GM12878 (cell line): ENCODE data around the gene ITCH. TPM values are rescaled to one million over a fixed set of nuclear protein-coding genes. Genes with fewer than 3 reads are reported as not detected.
A peak's percentile ranks its signal among the peaks of the same experiment; 100 is the strongest.

Experiments used
- BHLHE40 ChIP-seq, 2 experiments: fragments of 450-650 bp in 1 of 2; IDR thresholded peaks; 2 replicates each; pipeline ENCODE4 v1.6.1; 2011 to 2017; ENCODE audit warnings: low read depth in 2 of 2, borderline replicate concordance in 1 of 2, improper control_type of control experiment in 1 of 2, low read length in 1 of 2, mild to moderate bottlenecking in 1 of 2
- CREM ChIP-seq: IDR thresholded peaks from 2 replicates; pipeline ENCODE4 v1.6.1; 2014; ENCODE audit warnings: antibody characterized with exemption, low read depth
- EED ChIP-seq: sonication (generic); IDR thresholded peaks from 2 replicates; pipeline ENCODE4 v1.6.1; 2016; ENCODE audit warnings: antibody characterized with exemption, low read depth
- EGR1 ChIP-seq, 2 experiments: IDR thresholded peaks; 1 replicate in 1 of 2; 2 replicates in 1 of 2; pipeline ENCODE4 v1.6.1; 2011 to 2012; ENCODE audit warnings: low read depth in 2 of 2, low read length in 2 of 2, borderline replicate concordance in 1 of 2, mild to moderate bottlenecking in 1 of 2, moderate library complexity in 1 of 2
- HDAC2 ChIP-seq: fragments of 200-600 bp; sonication (generic); IDR thresholded peaks from 2 replicates; pipeline ENCODE4 v1.6.1; 2017
- IKZF1 ChIP-seq: fragments of 450-650 bp; conservative IDR thresholded peaks from 2 replicates; pipeline ENCODE4 v1.6.1; 2017; ENCODE audit warnings: antibody characterized with exemption, mild to moderate bottlenecking
- JUND ChIP-seq: IDR thresholded peaks from 2 replicates; pipeline ENCODE4 v1.6.1; 2012; ENCODE audit warnings: low read depth, mild to moderate bottlenecking, low read length, improper control_type of control experiment, moderate library complexity
- KAT2A ChIP-seq: conservative IDR thresholded peaks from 2 replicates; pipeline ENCODE4 v1.6.1; 2011; ENCODE audit warnings: low read depth, low read length; ENCODE audit not compliant: control insufficient read depth
- NFXL1 ChIP-seq: fragments of 450-650 bp; IDR thresholded peaks from 2 replicates; pipeline ENCODE4 v1.6.1; 2017; ENCODE audit warnings: antibody characterized with exemption, mild to moderate bottlenecking, borderline replicate concordance
- NR2C1 ChIP-seq: fragments of 450-650 bp; IDR thresholded peaks from 2 replicates; pipeline ENCODE4 v1.6.1; 2017; ENCODE audit warnings: antibody characterized with exemption, mild to moderate bottlenecking, moderate library complexity
- RCOR1 ChIP-seq: conservative IDR thresholded peaks from 2 replicates; pipeline ENCODE4 v1.6.1; 2012; ENCODE audit warnings: low read depth, low read length, improper control_type of control experiment
- SMAD1 ChIP-seq: fragments of 450-650 bp; IDR thresholded peaks from 2 replicates; pipeline ENCODE4 v1.6.1; 2018; ENCODE audit warnings: mild to moderate bottlenecking, low read depth; ENCODE audit not compliant: partially characterized antibody
- STAT3 ChIP-seq: IDR thresholded peaks from 2 replicates; pipeline ENCODE4 v1.6.1; 2011; ENCODE audit warnings: low read depth, low read length, improper control_type of control experiment
- SUZ12 ChIP-seq: fragments of 200-600 bp; sonication (generic); IDR thresholded peaks from one replicate; pipeline ENCODE4 v1.6.1; 2018; ENCODE audit warnings: antibody characterized with exemption, mild to moderate bottlenecking; ENCODE audit not compliant: unreplicated experiment
- TAF1 ChIP-seq: IDR thresholded peaks from 2 replicates; pipeline ENCODE4 v1.6.1; 2011; ENCODE audit warnings: mild to moderate bottlenecking, low read depth, low read length, borderline replicate concordance
- USF2 ChIP-seq: IDR thresholded peaks from 2 replicates; pipeline ENCODE4 v1.6.1; 2011; ENCODE audit warnings: low read depth, low read length, improper control_type of control experiment, borderline replicate concordance
- YBX1 ChIP-seq: fragments of 450-650 bp; IDR thresholded peaks from 2 replicates; pipeline ENCODE4 v1.6.1; 2016; ENCODE audit warnings: antibody characterized with exemption
- ZNF687 ChIP-seq: fragments of 450-650 bp; IDR thresholded peaks from 2 replicates; pipeline ENCODE4 v1.6.1; 2017; ENCODE audit warnings: mild to moderate bottlenecking, moderate library complexity
- polyA plus RNA-seq, 11 experiments: library from polyadenylated mRNA; depleted of rRNA in 4 of 11; unstranded in 6 of 11; stranded (reverse) in 5 of 11; fragments of >200 nt; fragmentation: Nextera tagmentation in 4 of 11; fragmentation: Illumina TruSeq in 1 of 11; extraction: Ambion mirVana in 4 of 11; extraction: Trizol in 1 of 11; gene quantifications; 1 replicate in 1 of 11; 2 replicates in 10 of 11; pipeline versions ENCODE4 v1.2.1 to v1.2.3, GENCODE V29; 2011 to 2016; ENCODE audit warnings: inconsistent platforms in 2 of 11, missing spikeins in 2 of 11, low read depth in 1 of 11
- total RNA-seq, 4 experiments: library from RNA; depleted of rRNA in 3 of 4; stranded (reverse); fragments of >200 nt in 3 of 4; fragmentation: Illumina TruSeq in 1 of 4; extraction: Trizol in 1 of 4; gene quantifications; 2 replicates each; pipeline versions ENCODE4 v1.2.1 to v1.2.3, GENCODE V29; 2013 to 2021
- TF ChIP-seq, protein P1 (sequence below): IDR thresholded peaks from 2 replicates; pipeline ENCODE4 v1.6.1; 2011; ENCODE audit warnings: mild to moderate bottlenecking, low read depth, low read length, moderate library complexity; ENCODE audit not compliant: insufficient replicate concordance
- TF ChIP-seq, protein P2 (sequence below): fragments of 450-650 bp; IDR thresholded peaks from 2 replicates; pipeline ENCODE4 v1.6.1; 2016; ENCODE audit warnings: mild to moderate bottlenecking
- TF ChIP-seq, protein P3 (sequence below): IDR thresholded peaks from 2 replicates; pipeline ENCODE4 v1.6.1; 2012; ENCODE audit warnings: low read length, inconsistent platforms

The ITCH gene
- total and polyA plus RNA-seq, 10 of the 15 experiments (the other 5 are each of a cell fraction or from before 2014, with no cell fraction given), result 7.5 to 46.1 (median 21.5) TPM

DNA sequence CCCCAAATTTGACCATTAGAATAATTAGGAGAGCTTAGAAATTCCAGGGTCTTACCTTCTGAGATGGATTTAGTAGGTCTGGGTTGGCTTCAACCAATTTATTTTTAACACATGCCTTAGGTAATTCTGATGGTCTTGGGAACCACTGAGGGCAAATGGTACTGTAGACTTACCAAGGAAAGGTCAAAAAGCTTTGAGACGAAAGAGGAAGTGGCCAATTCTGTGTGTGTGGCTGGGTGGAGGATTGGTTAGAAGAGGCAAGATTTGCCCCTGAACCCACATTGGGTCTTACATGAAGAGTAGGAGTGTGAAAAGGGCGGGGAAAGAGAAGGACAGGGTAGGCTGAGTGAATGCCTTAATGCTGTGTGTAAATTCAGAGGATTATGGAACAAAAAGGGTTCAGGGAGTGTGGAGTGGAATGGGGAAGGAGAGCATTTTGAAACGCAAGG lies 2.7 kb downstream of the ITCH start (continued):
- TF ChIP-seq USF2 (no peak), CREM (no peak), JUND (no peak), ZNF687 (peak; percentile 55), HDAC2 (no peak), EGR1 (IDR thresholded peaks at IDR 0.05; ENCODE audit: borderline replicate concordance in 1 of 2, low read depth in 2 of 2, low read length in 2 of 2) (peak in 1 of 2 experiments; percentile 9; a peak in 1 of 3 replicates), YBX1 (no peak), BHLHE40 (IDR thresholded peaks at IDR 0.05; ENCODE audit: borderline replicate concordance in 1 of 2, low read depth in 2 of 2, low read length in 1 of 2) (peak; percentile 50 to 55; a peak in 1 of 4 replicates), TAF1 (no peak), NFXL1 (no peak), SUZ12 (no peak), IKZF1 (peak; percentile 80), KAT2A (no peak), SMAD1 (no peak), RCOR1 (no peak; the same call in 1 of the 2 replicates), STAT3 (no peak), EED (peak; percentile 60; the same call in 1 of the 2 replicates), NR2C1 (peak; percentile 31; the same call in 1 of the 2 replicates)
- TF ChIP-seq, protein P1, sequence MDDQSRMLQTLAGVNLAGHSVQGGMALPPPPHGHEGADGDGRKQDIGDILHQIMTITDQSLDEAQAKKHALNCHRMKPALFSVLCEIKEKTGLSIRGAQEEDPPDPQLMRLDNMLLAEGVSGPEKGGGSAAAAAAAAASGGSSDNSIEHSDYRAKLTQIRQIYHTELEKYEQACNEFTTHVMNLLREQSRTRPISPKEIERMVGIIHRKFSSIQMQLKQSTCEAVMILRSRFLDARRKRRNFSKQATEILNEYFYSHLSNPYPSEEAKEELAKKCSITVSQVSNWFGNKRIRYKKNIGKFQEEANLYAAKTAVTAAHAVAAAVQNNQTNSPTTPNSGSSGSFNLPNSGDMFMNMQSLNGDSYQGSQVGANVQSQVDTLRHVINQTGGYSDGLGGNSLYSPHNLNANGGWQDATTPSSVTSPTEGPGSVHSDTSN, result no peak
- TF ChIP-seq, protein P2, sequence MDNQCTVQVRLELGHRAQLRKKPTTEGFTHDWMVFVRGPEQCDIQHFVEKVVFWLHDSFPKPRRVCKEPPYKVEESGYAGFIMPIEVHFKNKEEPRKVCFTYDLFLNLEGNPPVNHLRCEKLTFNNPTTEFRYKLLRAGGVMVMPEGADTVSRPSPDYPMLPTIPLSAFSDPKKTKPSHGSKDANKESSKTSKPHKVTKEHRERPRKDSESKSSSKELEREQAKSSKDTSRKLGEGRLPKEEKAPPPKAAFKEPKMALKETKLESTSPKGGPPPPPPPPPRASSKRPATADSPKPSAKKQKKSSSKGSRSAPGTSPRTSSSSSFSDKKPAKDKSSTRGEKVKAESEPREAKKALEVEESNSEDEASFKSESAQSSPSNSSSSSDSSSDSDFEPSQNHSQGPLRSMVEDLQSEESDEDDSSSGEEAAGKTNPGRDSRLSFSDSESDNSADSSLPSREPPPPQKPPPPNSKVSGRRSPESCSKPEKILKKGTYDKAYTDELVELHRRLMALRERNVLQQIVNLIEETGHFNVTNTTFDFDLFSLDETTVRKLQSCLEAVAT, result peak; percentile 99
- TF ChIP-seq, protein P3, sequence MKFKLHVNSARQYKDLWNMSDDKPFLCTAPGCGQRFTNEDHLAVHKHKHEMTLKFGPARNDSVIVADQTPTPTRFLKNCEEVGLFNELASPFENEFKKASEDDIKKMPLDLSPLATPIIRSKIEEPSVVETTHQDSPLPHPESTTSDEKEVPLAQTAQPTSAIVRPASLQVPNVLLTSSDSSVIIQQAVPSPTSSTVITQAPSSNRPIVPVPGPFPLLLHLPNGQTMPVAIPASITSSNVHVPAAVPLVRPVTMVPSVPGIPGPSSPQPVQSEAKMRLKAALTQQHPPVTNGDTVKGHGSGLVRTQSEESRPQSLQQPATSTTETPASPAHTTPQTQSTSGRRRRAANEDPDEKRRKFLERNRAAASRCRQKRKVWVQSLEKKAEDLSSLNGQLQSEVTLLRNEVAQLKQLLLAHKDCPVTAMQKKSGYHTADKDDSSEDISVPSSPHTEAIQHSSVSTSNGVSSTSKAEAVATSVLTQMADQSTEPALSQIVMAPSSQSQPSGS, result peak; percentile 25; the same call in 1 of the 2 replicates
